ENCODE measurements around the gene SORCS3.

Gene SORCS3

DNA sequence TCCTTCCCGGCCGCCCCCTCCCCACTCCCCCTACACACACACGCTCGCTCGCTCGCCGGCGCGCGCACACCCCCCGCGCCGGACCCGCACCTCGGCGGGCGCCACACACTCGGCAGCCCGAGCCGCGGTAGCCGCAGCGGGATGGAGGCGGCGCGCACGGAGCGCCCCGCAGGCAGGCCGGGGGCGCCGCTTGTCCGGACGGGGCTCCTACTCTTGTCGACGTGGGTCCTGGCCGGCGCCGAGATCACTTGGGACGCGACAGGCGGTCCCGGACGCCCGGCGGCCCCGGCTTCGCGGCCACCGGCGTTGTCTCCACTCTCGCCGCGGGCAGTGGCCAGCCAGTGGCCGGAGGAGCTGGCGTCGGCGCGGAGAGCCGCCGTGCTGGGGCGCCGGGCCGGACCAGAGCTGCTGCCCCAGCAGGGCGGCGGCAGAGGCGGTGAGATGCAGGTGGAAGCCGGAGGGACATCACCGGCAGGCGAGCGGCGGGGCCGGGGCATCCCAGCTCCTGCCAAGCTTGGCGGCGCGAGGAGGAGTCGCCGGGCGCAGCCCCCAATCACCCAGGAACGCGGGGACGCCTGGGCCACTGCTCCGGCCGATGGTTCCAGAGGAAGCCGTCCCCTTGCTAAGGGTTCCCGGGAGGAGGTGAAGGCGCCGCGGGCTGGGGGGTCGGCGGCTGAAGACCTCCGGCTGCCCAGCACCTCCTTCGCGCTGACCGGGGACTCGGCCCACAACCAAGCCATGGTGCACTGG is at the start of gene SORCS3:
Gene SORCS3 (plus strand): TSS at position 104 of the 750 bp plus-strand sequence.
- no peak for DNase-seq

DNA sequence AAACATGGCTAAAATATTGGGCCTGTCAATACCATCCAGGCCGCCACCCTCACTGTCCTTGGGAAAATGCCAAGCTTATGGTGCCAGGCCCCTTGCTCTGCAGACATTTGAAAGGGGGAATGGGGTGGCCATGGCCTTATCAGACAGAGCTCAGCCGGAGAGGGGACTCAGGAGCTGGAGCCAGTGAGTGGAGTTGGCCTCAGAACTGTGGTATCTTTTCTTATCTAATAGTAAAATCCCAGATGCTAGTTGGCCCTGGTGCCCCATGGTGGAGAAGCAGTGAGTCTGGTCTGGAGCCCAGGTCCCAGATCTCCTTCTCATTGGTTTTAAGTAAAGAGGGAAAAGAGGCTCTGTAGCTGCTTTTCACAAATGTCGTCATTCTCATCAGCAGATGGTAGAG is 49.6 kb upstream of the SORCS3 start:
- DNase-seq, result no peak

DNA sequence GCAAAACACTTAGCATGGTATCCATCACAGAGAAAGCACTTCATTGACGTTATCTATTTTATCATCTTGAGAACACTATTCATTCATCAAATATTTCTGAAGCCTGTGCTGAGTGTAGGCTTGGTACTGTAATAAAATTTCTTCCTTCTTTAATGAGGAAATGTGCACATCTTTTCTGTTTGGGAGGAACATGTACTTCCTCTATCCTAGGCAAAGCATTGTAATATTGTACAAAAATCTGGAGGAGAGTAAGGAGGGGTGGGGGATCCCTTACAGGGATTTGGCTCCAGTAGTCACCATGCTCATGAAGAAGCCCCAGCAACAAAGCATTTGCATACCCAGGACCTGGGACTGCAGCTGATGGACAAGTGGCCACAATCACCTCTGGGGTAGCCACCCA is 39.9 kb upstream of the SORCS3 start:
- DNase-seq, result no peak

GRCh38 chr10:104608091-104608828 is 32.8 kb upstream of the SORCS3 start:
- no peak for DNase-seq

- no peak for DNase-seq
Measured at GRCh38 chr10:104612571-104613205, 28.4 kb upstream of the SORCS3 start.

- DNase-seq, result no peak
Measured at GRCh38 chr10:104613406-104613805, 27.7 kb upstream of the SORCS3 start.

DNA sequence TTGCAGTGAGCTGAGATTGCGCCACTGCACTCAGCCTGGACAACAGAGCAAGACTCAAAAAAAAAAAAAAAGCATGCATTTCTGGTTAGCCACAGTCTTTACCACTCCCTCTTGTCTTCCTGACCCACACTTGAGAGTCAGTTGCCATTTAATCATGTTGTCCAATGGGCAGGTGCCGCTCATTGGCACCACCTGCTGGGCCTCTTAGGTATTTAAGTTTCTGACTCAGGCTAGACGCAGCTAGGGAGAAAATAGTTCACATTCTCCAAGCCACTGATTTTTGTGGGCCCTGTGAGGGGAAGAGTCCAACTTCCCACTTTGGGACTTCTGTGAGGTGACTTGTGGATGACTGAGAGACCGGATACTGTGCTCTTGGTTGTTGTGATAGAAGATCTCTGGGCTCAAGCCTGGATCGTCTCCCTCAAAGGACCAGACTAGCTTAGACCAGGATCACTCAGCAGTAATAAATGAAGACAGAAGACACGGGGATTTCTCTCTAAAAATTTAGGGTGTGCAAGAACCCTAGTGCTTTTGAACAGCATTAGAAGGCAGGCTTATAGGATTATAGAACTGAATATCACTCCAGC is 26.8 kb upstream of the SORCS3 start:
- no peak for DNase-seq

DNA sequence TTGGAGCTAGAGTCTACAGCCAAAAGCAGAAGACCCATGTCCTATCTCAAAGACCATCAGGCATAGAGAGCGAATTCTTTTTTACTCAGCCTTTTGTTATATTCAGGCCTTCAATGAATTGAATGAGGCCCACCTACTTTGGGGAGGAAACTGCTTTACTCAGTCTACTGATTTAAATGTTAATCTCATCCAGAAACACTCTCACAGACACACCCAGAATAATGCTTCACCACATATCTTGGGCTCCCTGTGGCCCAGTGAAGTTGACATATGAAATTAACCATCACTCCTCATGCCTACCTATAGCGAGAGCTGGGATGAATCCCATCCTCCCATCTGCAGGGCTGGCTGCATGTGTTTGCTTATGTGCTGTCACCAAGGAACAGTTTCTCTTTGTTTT is 26.0 kb upstream of the SORCS3 start:
- DNase-seq, result no peak

GRCh38 chr10:104617831-104618230 is 23.3 kb upstream of the SORCS3 start:
- DNase-seq, result no peak

GRCh38 chr10:104622175-104622574 is 18.9 kb upstream of the SORCS3 start:
- DNase-seq, result no peak

GRCh38 chr10:104622598-104623209 is 18.4 kb upstream of the SORCS3 start:
- peak; percentile 1 for DNase-seq

DNA sequence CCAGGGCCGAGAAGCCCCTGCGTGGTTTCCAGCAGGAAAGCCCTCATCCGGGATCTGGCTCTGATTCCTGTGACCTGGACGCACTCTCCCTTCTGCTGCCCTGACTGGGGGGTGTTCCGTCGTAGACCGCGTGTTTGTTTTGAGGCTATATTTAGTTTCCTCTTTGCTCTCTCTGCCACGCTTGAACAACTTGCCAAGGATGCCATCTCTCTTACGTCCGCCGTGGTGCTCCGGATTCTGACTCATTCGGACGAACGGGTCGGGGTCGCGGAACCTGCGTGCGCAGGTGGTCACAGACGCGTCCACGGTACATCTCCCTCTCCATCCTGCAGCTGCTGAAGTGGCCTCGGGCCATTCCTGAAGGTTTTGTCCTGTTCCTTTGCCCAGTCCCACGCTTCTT is 10.4 kb upstream of the SORCS3 start:
- no peak for DNase-seq

- DNase-seq, result no peak
Measured at GRCh38 chr10:104631946-104632345, 9.1 kb upstream of the SORCS3 start.

- no peak for DNase-seq
Measured at GRCh38 chr10:104638861-104639589, 2.1 kb upstream of the SORCS3 start.

GRCh38 chr10:104639590-104640338 is 1.3 kb upstream of the SORCS3 start:
- no peak for DNase-seq

- DNase-seq, result no peak
Measured at GRCh38 chr10:104640339-104641186, 527 bp upstream of the SORCS3 start.

- DNase-seq, result no peak
Measured at GRCh38 chr10:104641937-104642657, 1.0 kb downstream of the SORCS3 start.

GRCh38 chr10:104642658-104643302 is 1.7 kb downstream of the SORCS3 start:
- no peak for DNase-seq

DNA sequence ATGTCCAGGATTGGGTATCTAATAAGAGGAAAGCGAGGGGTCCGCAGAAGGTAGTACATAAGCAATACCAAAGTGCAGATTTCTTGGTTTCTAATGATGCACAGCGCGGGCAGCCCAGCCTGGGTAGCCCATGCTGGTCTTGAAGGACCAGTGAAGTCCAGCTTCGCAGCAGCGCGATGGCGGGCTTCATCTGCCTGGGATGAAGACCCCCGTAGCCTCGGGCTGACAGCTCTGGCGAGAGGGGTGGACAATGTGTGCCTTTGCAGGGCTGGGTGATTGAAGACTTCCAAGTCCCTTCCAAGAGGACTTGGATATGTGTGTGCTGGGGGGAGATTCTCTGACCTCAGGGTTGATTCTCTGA is 2.2 kb downstream of the SORCS3 start:
- no peak for DNase-seq

DNA sequence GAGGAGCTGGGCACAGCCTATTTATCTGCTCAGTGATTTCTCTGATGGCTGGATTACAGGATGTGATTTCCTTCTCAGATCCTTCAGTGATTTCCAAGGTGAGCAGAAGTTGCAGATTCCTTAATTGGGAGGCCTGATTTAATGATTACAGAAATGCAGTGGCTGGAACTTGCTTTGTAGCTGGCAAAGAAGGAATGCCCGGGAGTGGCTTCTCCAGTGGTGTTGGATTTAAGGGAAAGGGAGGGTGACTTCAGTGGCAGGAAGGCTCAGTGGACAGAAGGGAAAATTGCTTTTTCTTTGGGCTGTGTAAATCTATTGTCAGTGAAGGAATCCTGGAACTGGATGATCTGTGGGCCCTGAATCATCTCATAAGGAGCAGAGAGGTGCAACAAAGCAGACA is 5.1 kb downstream of the SORCS3 start:
- no peak for DNase-seq
